SK-N-MC (cell line): ENCODE data around the gene ARHGAP26.

ENCODE experiments used
- EZH2 ChIP-seq: fragments of 200-600 bp; sonication (generic); IDR thresholded peaks from one replicate; pipeline ENCODE4 v1.6.1; 2017; ENCODE audit warnings: antibody characterized with exemption
- FOXP2 ChIP-seq: optimal IDR thresholded peaks from 2 replicates; pipeline ENCODE3; 2011; ENCODE audit warnings: mild to moderate bottlenecking, moderate library complexity; ENCODE audit not compliant: insufficient read depth; ENCODE audit errors: extremely low read length, control extremely low read depth

DNA sequence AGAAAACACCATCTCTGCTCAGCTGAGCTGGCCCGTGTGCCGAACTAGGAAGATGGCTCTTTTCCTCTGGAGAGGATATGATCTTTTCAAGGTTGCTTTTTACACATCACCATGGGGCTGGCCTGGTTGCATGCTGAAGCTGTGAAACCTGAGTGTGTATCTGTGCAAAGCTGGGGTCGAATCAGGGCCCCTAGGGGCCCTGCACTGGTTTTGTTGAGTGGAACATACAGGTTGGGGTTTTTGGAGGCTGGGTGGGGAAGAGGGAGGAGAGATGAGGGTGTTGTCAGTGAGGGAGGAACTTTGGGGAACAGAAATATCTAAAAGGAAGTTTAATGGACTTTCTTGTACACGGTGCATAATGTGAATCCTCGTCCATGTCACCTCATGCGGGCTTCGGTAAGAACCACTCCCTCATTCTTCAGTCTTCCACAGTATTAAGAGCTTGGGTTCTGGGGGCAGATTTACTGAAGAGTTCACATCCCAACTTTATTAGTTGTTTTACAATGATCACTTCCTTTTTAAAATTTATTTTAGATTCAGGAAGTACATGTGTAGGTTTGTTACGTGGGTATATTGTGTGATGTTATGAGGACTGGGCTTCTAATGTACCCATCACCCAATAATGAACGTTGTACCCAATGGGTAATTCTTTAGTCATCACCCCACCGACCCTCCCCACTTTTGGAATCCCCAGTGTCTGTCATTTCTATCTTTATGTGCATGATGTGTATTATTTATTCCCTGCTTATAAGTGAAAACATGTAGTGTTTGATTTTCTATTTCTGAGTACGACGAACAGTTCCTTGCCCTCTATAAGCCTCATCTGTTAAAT lies 395.1 kb downstream of the ARHGAP26 start:
- TF ChIP-seq EZH2 (no peak), FOXP2 (no peak)
